Suprapubic skin (tissue), 4 donors: ENCODE data around the gene XPO6.

Experiments
- EP300 ChIP-seq: sonication (generic); formaldehyde crosslinking; IDR thresholded peaks from one replicate; pipeline ENCODE4 v1.6.1; 2017; ENCODE audit warnings: antibody characterized with exemption
- POLR2A ChIP-seq, 2 donors: fragments of 450-650 bp; IDR thresholded peaks; one replicate each; pipeline ENCODE4 v1.6.1; 2017; ENCODE audit warnings: antibody characterized with exemption in 2 of 2, mild to moderate bottlenecking in 2 of 2, moderate library complexity in 2 of 2
- POLR2AphosphoS5 ChIP-seq, 3 donors: sonication (generic); formaldehyde crosslinking; IDR thresholded peaks; one replicate each; pipeline ENCODE4 v1.6.1; 2017; ENCODE audit warnings: antibody characterized with exemption in 3 of 3
- TF ChIP-seq, protein P1 (sequence below), 2 donors: fragments of 200-600 bp in 1 of 2; fragments of 450-650 bp in 1 of 2; sonication (generic) in 1 of 2; IDR thresholded peaks; one replicate each; pipeline ENCODE4 v1.5.1; 2016 to 2019; ENCODE audit warnings: antibody characterized with exemption in 2 of 2, mild to moderate bottlenecking in 1 of 2, moderate library complexity in 1 of 2

DNA sequence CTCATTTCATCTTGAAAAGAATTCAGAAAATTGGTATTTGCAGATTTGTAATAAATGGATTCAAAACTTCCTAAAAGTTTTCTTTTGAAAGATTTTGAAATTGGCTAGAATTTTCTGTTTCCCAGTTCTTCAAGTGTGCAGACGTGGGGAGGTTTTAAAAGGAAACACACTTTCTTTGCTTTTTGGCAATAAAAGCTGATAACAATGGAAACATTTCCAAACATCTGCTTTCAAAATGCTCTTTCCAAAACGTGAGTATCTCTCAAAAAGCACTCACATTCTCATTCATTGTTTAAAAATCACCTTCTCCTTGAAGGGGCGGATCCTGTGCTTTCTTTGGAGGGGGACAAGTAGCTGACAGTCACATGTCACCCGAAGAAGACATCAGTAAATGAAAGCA, 139.7 kb downstream of the XPO6 start:
- TF ChIP-seq EP300 (no peak), POLR2A (IDR thresholded peaks at IDR 0.05) (no peak), POLR2AphosphoS5 (IDR thresholded peaks at IDR 0.05) (no peak)
- TF ChIP-seq, protein P1, sequence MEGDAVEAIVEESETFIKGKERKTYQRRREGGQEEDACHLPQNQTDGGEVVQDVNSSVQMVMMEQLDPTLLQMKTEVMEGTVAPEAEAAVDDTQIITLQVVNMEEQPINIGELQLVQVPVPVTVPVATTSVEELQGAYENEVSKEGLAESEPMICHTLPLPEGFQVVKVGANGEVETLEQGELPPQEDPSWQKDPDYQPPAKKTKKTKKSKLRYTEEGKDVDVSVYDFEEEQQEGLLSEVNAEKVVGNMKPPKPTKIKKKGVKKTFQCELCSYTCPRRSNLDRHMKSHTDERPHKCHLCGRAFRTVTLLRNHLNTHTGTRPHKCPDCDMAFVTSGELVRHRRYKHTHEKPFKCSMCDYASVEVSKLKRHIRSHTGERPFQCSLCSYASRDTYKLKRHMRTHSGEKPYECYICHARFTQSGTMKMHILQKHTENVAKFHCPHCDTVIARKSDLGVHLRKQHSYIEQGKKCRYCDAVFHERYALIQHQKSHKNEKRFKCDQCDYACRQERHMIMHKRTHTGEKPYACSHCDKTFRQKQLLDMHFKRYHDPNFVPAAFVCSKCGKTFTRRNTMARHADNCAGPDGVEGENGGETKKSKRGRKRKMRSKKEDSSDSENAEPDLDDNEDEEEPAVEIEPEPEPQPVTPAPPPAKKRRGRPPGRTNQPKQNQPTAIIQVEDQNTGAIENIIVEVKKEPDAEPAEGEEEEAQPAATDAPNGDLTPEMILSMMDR (IDR thresholded peaks at IDR 0.05), result no peak
